DND-41 (cell line): ENCODE data around the gene KICS2.

ENCODE experiments used
- ATAC-seq: fragments of 200-7000 bp; cut with Tn5 transposase; 3 replicates; pipeline ENCODE4 v1.9.1; 2021; ENCODE audit warnings: low read depth; ENCODE audit not compliant: insufficient read depth
- DNase-seq: peaks from one replicate; pipeline ENCODE4 v3.0.0-alpha.2; 2020
- H2AFZ ChIP-seq: 2 replicates; pipeline ENCODE4 v1.6.0; 2012; ENCODE audit warnings: low read depth, low read length
- H3K27ac ChIP-seq: 2 replicates; pipeline ENCODE4 v1.5.1; 2012; ENCODE audit warnings: low read length, inconsistent platforms
- H3K27me3 ChIP-seq: fragments of 200-600 bp; sonication (generic); 2 replicates; pipeline ENCODE4 v1.6.0; 2012; ENCODE audit warnings: low read length, mild to moderate bottlenecking, inconsistent platforms; ENCODE audit not compliant: insufficient read depth, poor library complexity
- H3K36me3 ChIP-seq: 2 replicates; pipeline ENCODE4 v1.5.1; 2012; ENCODE audit warnings: low read length, inconsistent platforms; ENCODE audit not compliant: insufficient read depth
- H3K4me1 ChIP-seq: 2 replicates; pipeline ENCODE4 v1.5.1; 2012; ENCODE audit warnings: mild to moderate bottlenecking, low read length; ENCODE audit not compliant: insufficient read depth
- H3K4me2 ChIP-seq: 2 replicates; pipeline ENCODE4 v1.6.0; 2012; ENCODE audit warnings: mild to moderate bottlenecking, moderate library complexity, low read length, inconsistent platforms; ENCODE audit not compliant: insufficient read depth
- H3K4me3 ChIP-seq, 2 experiments: fragments of 200-600 bp in 1 of 2; shearing (Covaris generic) in 1 of 2; 2 replicates each; pipeline ENCODE4 v1.5.1; 2012 to 2016; ENCODE audit warnings: inconsistent platforms in 2 of 2, low read length in 2 of 2, mild to moderate bottlenecking in 2 of 2, low read depth in 1 of 2, moderate library complexity in 1 of 2
- H3K79me2 ChIP-seq: 2 replicates; pipeline ENCODE4 v1.6.0; 2012; ENCODE audit warnings: low read length, inconsistent platforms; ENCODE audit not compliant: insufficient read depth
- H3K9ac ChIP-seq: 2 replicates; pipeline ENCODE4 v1.6.0; 2012; ENCODE audit warnings: low read depth, mild to moderate bottlenecking, inconsistent platforms, low read length, moderate library complexity
- H3K9me3 ChIP-seq: 2 replicates; pipeline ENCODE4 v1.5.1; 2012; ENCODE audit warnings: low read length, moderate library complexity, mild to moderate bottlenecking, inconsistent platforms; ENCODE audit not compliant: insufficient read depth, severe bottlenecking
- H4K20me1 ChIP-seq: 2 replicates; pipeline ENCODE4 v1.6.0; 2012; ENCODE audit warnings: low read length; ENCODE audit not compliant: insufficient read depth
- CTCF ChIP-seq: IDR thresholded peaks from 2 replicates; pipeline ENCODE4 v1.5.1; 2012; ENCODE audit warnings: borderline replicate concordance, low read length, moderate library complexity, mild to moderate bottlenecking; ENCODE audit not compliant: poor library complexity, severe bottlenecking; ENCODE audit errors: extremely low read depth
- EZH2 ChIP-seq: IDR thresholded peaks from 3 replicates; pipeline ENCODE4 v1.6.1; 2012; ENCODE audit warnings: borderline replicate concordance, low read depth, mild to moderate bottlenecking, moderate library complexity, low read length, inconsistent platforms; ENCODE audit not compliant: severe bottlenecking

Gene KICS2

GRCh38 chr12:64190140-64190539, 32.0 kb downstream of the KICS2 start:
- Histone ChIP-seq H3K27me3 (no peaks in the 10 kb centered on the region), H3K79me2 (no peaks in the 10 kb centered on the region), H3K27ac (no peak overlapping the region), H2AFZ (no peak overlapping the region), H3K9me3 (no peaks in the 10 kb centered on the region), H3K4me1 (no peaks in the 10 kb centered on the region), H3K9ac (no peak overlapping the region), H3K4me3 (no peak overlapping the region), H3K4me2 (no peak overlapping the region), H4K20me1 (no peaks in the 10 kb centered on the region), H3K36me3 (peaks cover 27% of the 10 kb centered on the region)
- ATAC-seq (no peak), DNase-seq (no peak)
- TF ChIP-seq EZH2 = no peak
- no peak for TF ChIP-seq CTCF

DNA sequence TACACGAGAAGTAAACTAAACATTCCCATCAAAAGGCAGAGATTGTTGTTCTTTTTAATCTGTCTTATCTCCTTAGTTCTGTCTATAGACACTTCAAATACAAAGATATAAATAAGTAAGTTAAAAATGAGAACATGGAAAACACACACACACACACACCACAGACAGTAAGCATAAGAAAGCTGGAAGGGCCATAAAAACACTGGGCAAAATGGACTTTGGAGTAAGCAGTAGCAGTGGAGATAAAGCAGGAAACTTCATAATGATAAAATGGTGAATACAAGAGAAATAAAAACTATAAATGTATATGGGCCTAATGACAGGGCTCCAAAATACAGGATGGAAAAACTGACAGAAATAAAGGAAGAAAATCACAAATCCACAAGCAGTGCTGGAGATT, 32.6 kb downstream of the KICS2 start:
- Histone ChIP-seq H3K4me3 (no peak overlapping the region), H3K36me3 (peaks cover 23% of the 10 kb centered on the region), H3K27me3 (no peaks in the 10 kb centered on the region), H4K20me1 (no peaks in the 10 kb centered on the region), H3K9me3 (no peaks in the 10 kb centered on the region), H2AFZ (no peak overlapping the region), H3K27ac (no peak overlapping the region), H3K4me2 (no peak overlapping the region), H3K4me1 (no peaks in the 10 kb centered on the region), H3K79me2 (no peaks in the 10 kb centered on the region), H3K9ac (no peak overlapping the region)
- ATAC-seq (no peak), DNase-seq (no peak)
- TF ChIP-seq CTCF (no peak), EZH2 (no peak)

GRCh38 chr12:64187794-64188193, 34.3 kb downstream of the KICS2 start:
- Histone ChIP-seq H3K4me3 (no peak overlapping the region), H2AFZ (no peak overlapping the region), H3K9me3 (no peaks in the 10 kb centered on the region), H3K4me2 (no peak overlapping the region), H4K20me1 (no peaks in the 10 kb centered on the region), H3K79me2 (no peaks in the 10 kb centered on the region), H3K27me3 (no peaks in the 10 kb centered on the region), H3K4me1 (no peaks in the 10 kb centered on the region), H3K27ac (no peak overlapping the region), H3K9ac (no peak overlapping the region), H3K36me3 (peaks cover 8% of the 10 kb centered on the region; the same call in 1 of the 2 replicates)
- no peak for DNase-seq
- TF ChIP-seq EZH2 = no peak
- TF ChIP-seq CTCF = no peak
- ATAC-seq = no peak

DNA sequence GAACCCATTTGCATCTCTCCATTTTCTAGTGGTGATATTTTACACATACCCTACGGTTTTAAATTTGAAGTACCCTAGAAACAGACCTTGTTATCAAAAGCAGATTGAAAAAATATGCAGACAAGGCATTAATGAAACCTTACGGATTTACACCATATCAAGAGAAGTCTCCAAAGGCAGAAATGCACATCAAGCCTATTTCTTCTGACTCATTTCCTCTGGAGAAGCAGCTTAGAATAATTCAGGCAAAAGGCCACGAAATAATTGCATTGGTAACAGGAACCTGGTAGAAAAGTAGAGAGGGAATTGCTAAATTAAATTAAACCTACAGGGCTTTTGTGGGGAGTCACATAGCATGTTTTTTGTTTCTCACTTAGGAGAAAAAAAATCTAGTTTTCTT, 34.7 kb downstream of the KICS2 start:
- Histone ChIP-seq H3K27me3 (no peaks in the 10 kb centered on the region), H3K36me3 (0 out of 2 replicates have a peak, but pooled peaks cover 4% of the 10 kb centered on the region), H2AFZ (no peak overlapping the region), H3K4me3 (no peak overlapping the region), H3K4me2 (no peak overlapping the region), H3K79me2 (no peaks in the 10 kb centered on the region), H3K9ac (no peak overlapping the region), H3K27ac (no peak overlapping the region), H3K4me1 (no peaks in the 10 kb centered on the region), H4K20me1 (no peaks in the 10 kb centered on the region), H3K9me3 (no peaks in the 10 kb centered on the region)
- TF ChIP-seq EZH2 = no peak
- DNase-seq (no peak), ATAC-seq (no peak)
